ENCODE results near the gene GARS1.
A peak's percentile ranks its signal among the peaks of the same experiment; 100 is the strongest.
"Not testable (repeated sequence)": the region's sequence is repeated elsewhere in the genome, so short reads cannot be mapped to it uniquely, and the experiment has no call there.

The GARS1 gene

GRCh38 chr7:30594540-30595435, at the start of gene GARS1:
GARS1 (plus strand) TSS chr7:30594878; CDS start chr7:30594922, 44 bp downstream.
- peak; percentile 77 to 82 for DNase-seq (ENCODE audit: low read depth in 2 of 2)

GRCh38 chr7:30545791-30546555, 48.7 kb upstream of the GARS1 start:
- DNase-seq (ENCODE audit: low read depth in 2 of 2) = no peak

- no peak for DNase-seq (ENCODE audit: low read depth in 2 of 2)
These were observed 48.1 kb upstream of the GARS1 start for GRCh38 chr7:30546596-30546995.

GRCh38 chr7:30548845-30549244, 45.8 kb upstream of the GARS1 start:
- DNase-seq (ENCODE audit: low read depth in 2 of 2) = no peak

- no peak for DNase-seq (ENCODE audit: low read depth in 2 of 2)
These were observed 44.7 kb upstream of the GARS1 start for GRCh38 chr7:30549931-30550493.

- DNase-seq (ENCODE audit: low read depth in 2 of 2) = no peak
These were observed 42.3 kb upstream of the GARS1 start for GRCh38 chr7:30552330-30552729.

GRCh38 chr7:30553141-30553540, 41.5 kb upstream of the GARS1 start:
- DNase-seq (ENCODE audit: low read depth in 2 of 2) = no peak

- DNase-seq (ENCODE audit: low read depth in 2 of 2) = no peak
These were observed 41.1 kb upstream of the GARS1 start for GRCh38 chr7:30553546-30553945.

- DNase-seq (ENCODE audit: low read depth in 2 of 2) = no peak
These were observed 39.2 kb upstream of the GARS1 start for GRCh38 chr7:30555525-30555924.

- no peak for DNase-seq (ENCODE audit: low read depth in 2 of 2)
These were observed 37.8 kb upstream of the GARS1 start for GRCh38 chr7:30556840-30557239.

- no peak for DNase-seq (ENCODE audit: low read depth in 2 of 2)
These were observed 37.4 kb upstream of the GARS1 start for GRCh38 chr7:30557245-30557644.

- DNase-seq (ENCODE audit: low read depth in 2 of 2) = no peak
These were observed 35.1 kb upstream of the GARS1 start for GRCh38 chr7:30559611-30560010.

- no peak for DNase-seq (ENCODE audit: low read depth in 2 of 2)
These were observed 33.3 kb upstream of the GARS1 start for GRCh38 chr7:30561389-30561788.

- no peak for DNase-seq (ENCODE audit: low read depth in 2 of 2)
These were observed 32.2 kb upstream of the GARS1 start for GRCh38 chr7:30562498-30562897.

GRCh38 chr7:30562909-30563308, 31.8 kb upstream of the GARS1 start:
- no peak for DNase-seq (ENCODE audit: low read depth in 2 of 2)

GRCh38 chr7:30563326-30563942, 31.2 kb upstream of the GARS1 start:
- DNase-seq (ENCODE audit: low read depth in 2 of 2) = no peak

GRCh38 chr7:30564243-30564892, 30.3 kb upstream of the GARS1 start:
- DNase-seq (ENCODE audit: low read depth in 2 of 2) = peak; percentile 50 to 57

- DNase-seq (ENCODE audit: low read depth in 2 of 2) = no peak
These were observed 28.1 kb upstream of the GARS1 start for GRCh38 chr7:30566596-30566995.

- no peak for DNase-seq (ENCODE audit: low read depth in 2 of 2)
These were observed 27.6 kb upstream of the GARS1 start for GRCh38 chr7:30567081-30567480.

GRCh38 chr7:30570238-30570637, 24.4 kb upstream of the GARS1 start:
- not testable (repeated sequence) for DNase-seq (ENCODE audit: low read depth in 2 of 2)

GRCh38 chr7:30572212-30572841, 22.4 kb upstream of the GARS1 start:
- no peak for DNase-seq (ENCODE audit: low read depth in 2 of 2)
